ENCODE data around the gene ANG. TPM values are rescaled to one million over a fixed set of nuclear protein-coding genes. Genes with fewer than 3 reads are reported as not detected.

ANG gene
- total and polyA plus RNA-seq, 9 of the 15 experiments (the other 6 are each of a cell fraction or from before 2014, with no cell fraction given) = 0.21 to 0.73 (median 0.34) TPM; not detected in 4

DNA sequence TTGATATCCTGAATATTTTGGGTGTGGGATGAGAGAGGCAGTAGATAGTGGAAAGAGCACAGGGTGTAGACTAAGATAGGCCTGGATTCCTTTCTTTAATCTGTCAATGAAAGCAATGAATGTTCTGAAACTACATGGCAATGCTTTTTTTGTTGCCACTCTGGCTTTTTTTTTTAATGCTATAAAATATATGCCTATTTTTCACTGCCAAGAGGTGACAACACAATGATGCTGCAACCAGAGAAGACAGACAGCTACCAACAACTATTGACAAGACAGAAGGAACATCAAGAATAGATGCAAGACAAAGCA lies 9.4 kb downstream of the ANG start:
- H3K79me2 ChIP-seq (ENCODE audit: control insufficient read depth, insufficient read depth, low read length) = no peaks in the 10 kb centered on the region
- ChIA-PET POLR2A (no interaction called here), CTCF (ENCODE audit: low intra/inter-chr PET ratio) (interaction anchor here (0.6 to 3.0 kb wide), 7 partner anchors 20 to 180 kb away, joined by 3 to 42 read pairs (median 5); no protein-coding TSS in a partner anchor)
- no peak for ATAC-seq
- no peaks in the 10 kb centered on the region for H3K36me3 ChIP-seq (ENCODE audit: control insufficient read depth, insufficient read depth, low read length)
- no peaks in the 10 kb centered on the region for H3K9me1 ChIP-seq (ENCODE audit: control insufficient read depth, insufficient read depth, low read length)
- intact Hi-C loops (cut with micrococcal nuclease) (loop anchor here (5.0 kb wide), 2 partner anchors 174 to 339 kb away; no protein-coding TSS in a partner anchor), in situ Hi-C loops (cut with MboI) (no loop called here)
- no peak for DNase-seq (ENCODE audit: extremely low read depth in 1 of 4, low spot score in 3 of 4)
- no peak overlapping the region for H3K27ac ChIP-seq (ENCODE audit: extremely low read depth, low read depth, low read length)
- H2AFZ ChIP-seq (ENCODE audit: low read depth, low read length) = no peak overlapping the region
- H3K4me3 ChIP-seq = no peak overlapping the region
- H3K4me2 ChIP-seq (ENCODE audit: insufficient read depth, low read length) = no peak overlapping the region
- H3K27me3 ChIP-seq (ENCODE audit: control insufficient read depth in 2 of 2, insufficient read depth in 2 of 2, low read length in 2 of 2) = peaks cover 3 to 6% of the 10 kb centered on the region in 2 experiments; a peak in 3 of 5 replicates
- BruUV-seq (replicated peaks) = no TSS peak
- TF ChIP-seq KDM2B (CRISPR knock-in tag; IDR thresholded peaks at IDR 0.05) = no peak
- no peak for TF ChIP-seq RUNX1 (IDR thresholded peaks at IDR 0.05; ENCODE audit: low read depth)
- TF ChIP-seq, protein P1, sequence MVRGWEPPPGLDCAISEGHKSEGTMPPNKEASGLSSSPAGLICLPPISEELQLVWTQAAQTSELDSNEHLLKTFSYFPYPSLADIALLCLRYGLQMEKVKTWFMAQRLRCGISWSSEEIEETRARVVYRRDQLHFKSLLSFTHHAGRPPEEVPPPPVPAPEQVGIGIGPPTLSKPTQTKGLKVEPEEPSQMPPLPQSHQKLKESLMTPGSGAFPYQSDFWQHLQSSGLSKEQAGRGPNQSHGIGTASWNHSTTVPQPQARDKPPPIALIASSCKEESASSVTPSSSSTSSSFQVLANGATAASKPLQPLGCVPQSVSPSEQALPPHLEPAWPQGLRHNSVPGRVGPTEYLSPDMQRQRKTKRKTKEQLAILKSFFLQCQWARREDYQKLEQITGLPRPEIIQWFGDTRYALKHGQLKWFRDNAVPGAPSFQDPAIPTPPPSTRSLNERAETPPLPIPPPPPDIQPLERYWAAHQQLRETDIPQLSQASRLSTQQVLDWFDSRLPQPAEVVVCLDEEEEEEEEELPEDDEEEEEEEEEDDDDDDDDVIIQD (CRISPR knock-in tag; IDR thresholded peaks at IDR 0.05) = no peak
- no peak for TF ChIP-seq EP300 (IDR thresholded peaks at IDR 0.05; ENCODE audit: low read length)
- TF ChIP-seq ESRRB (CRISPR knock-in tag; IDR thresholded peaks at IDR 0.05; ENCODE audit: borderline replicate concordance) = no peak
- no peak for TF ChIP-seq SAFB2 (IDR thresholded peaks at IDR 0.05; ENCODE audit: borderline replicate concordance, low read depth, low read length, severe bottlenecking)
- no peak for TF ChIP-seq TAL1 (IDR thresholded peaks at IDR 0.05)
- no peak for TF ChIP-seq ZNF431 (CRISPR knock-in tag; IDR thresholded peaks at IDR 0.05)
- TF ChIP-seq ZNF263 (CRISPR knock-in tag; IDR thresholded peaks at IDR 0.05; ENCODE audit: borderline replicate concordance) = no peak
- TF ChIP-seq, protein P2, sequence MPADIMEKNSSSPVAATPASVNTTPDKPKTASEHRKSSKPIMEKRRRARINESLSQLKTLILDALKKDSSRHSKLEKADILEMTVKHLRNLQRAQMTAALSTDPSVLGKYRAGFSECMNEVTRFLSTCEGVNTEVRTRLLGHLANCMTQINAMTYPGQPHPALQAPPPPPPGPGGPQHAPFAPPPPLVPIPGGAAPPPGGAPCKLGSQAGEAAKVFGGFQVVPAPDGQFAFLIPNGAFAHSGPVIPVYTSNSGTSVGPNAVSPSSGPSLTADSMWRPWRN (IDR thresholded peaks at IDR 0.05; ENCODE audit: low read depth) = no peak
- TF ChIP-seq, protein P3, sequence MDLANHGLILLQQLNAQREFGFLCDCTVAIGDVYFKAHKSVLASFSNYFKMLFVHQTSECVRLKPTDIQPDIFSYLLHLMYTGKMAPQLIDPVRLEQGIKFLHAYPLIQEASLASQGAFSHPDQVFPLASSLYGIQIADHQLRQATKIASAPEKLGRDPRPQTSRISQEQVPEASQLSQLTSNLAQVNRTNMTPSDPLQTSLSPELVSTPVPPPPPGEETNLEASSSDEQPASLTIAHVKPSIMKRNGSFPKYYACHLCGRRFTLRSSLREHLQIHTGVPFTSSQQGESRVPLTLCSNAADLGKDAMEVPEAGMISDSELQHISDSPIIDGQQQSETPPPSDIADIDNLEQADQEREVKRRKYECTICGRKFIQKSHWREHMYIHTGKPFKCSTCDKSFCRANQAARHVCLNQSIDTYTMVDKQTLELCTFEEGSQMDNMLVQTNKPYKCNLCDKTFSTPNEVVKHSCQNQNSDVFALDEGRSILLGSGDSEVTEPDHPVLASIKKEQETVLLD (IDR thresholded peaks at IDR 0.05) = no peak
- TF ChIP-seq NR4A1 (CRISPR knock-in tag; IDR thresholded peaks at IDR 0.05) = no peak
- TF ChIP-seq NR4A1 (tag; IDR thresholded peaks at IDR 0.05) = no peak
- TF ChIP-seq MTF1 (CRISPR knock-in tag; IDR thresholded peaks at IDR 0.05; ENCODE audit: borderline replicate concordance) = no peak
- TF ChIP-seq GATAD2B (IDR thresholded peaks at IDR 0.05; ENCODE audit: borderline replicate concordance) = no peak
- H3K9me3 ChIP-seq (replicated peaks; ENCODE audit: control insufficient read depth, insufficient read depth, low read depth, low read length) = no peaks in the 10 kb centered on the region
- FAIRE-seq = no peak
- no peaks in the 10 kb centered on the region for H4K20me1 ChIP-seq (replicated peaks; ENCODE audit: control insufficient read depth, insufficient read depth, low read length)
- no peak overlapping the region for H3K9ac ChIP-seq (ENCODE audit: insufficient read depth in 1 of 2, low read depth in 2 of 2, low read length in 2 of 2)
- peaks cover 0 to 9% of the 10 kb centered on the region in 2 experiments; a peak in 2 of 5 replicates for H3K4me1 ChIP-seq (replicated peaks in 1 of 2; ENCODE audit: control insufficient read depth in 2 of 2, insufficient read depth in 2 of 2, low read length in 2 of 2)
